GM23338 (cell line): ENCODE data around the gene PGRMC2. TPM values are rescaled to one million over a fixed set of nuclear protein-coding genes. Genes with fewer than 3 reads are reported as not detected.

Experiments used
- ATAC-seq: fragments of 200-7000 bp; cut with Tn5 transposase; 3 replicates; pipeline ENCODE4 v1.9.1; 2020
- DNase-seq: peaks from one replicate; pipeline ENCODE4 v3.0.0-alpha.2; 2015; ENCODE audit warnings: low spot score
- H2AFZ ChIP-seq: fragments of 200-600 bp; sonication (generic); 2 replicates; pipeline ENCODE4 v1.8.0; 2016; ENCODE audit warnings: antibody characterized with exemption, mild to moderate bottlenecking, moderate library complexity
- H3F3A ChIP-seq: fragments of 200-600 bp; sonication (generic); replicated peaks from 2 replicates; pipeline ENCODE4 v1.8.0; 2017; ENCODE audit warnings: antibody characterized with exemption, mixed run types, low read depth
- H3K27ac ChIP-seq: fragments of 200-600 bp; sonication (generic); 2 replicates; pipeline ENCODE4 v1.6.1; 2016; ENCODE audit warnings: low read depth
- H3K27me3 ChIP-seq: fragments of 200-600 bp; sonication (generic); 2 replicates; pipeline ENCODE4 v1.8.0; 2016; ENCODE audit warnings: mild to moderate bottlenecking, mixed run types, moderate library complexity; ENCODE audit not compliant: insufficient read depth
- H3K36me3 ChIP-seq: fragments of 200-600 bp; sonication (generic); 2 replicates; pipeline ENCODE4 v1.8.0; 2016; ENCODE audit warnings: mild to moderate bottlenecking; ENCODE audit not compliant: insufficient read depth
- H3K4me1 ChIP-seq: fragments of 200-600 bp; sonication (generic); 2 replicates; pipeline ENCODE4 v1.8.0; 2016; ENCODE audit warnings: mild to moderate bottlenecking, moderate library complexity; ENCODE audit not compliant: insufficient read depth
- H3K4me2 ChIP-seq: fragments of 200-600 bp; sonication (generic); 2 replicates; pipeline ENCODE4 v1.7.1; 2017; ENCODE audit warnings: mixed run types
- H3K4me3 ChIP-seq: fragments of 200-600 bp; sonication (generic); 2 replicates; pipeline ENCODE4 v1.6.1; 2016; ENCODE audit warnings: mixed run types
- H3K79me2 ChIP-seq: fragments of 200-600 bp; sonication (generic); replicated peaks from 2 replicates; pipeline ENCODE4 v1.8.0; 2017; ENCODE audit warnings: mild to moderate bottlenecking; ENCODE audit not compliant: insufficient read depth
- H3K9me2 ChIP-seq: fragments of 200-600 bp; sonication (generic); 2 replicates; pipeline ENCODE4 v1.8.0; 2017; ENCODE audit not compliant: insufficient read depth
- H4K20me1 ChIP-seq: fragments of 200-600 bp; sonication (generic); replicated peaks from 2 replicates; pipeline ENCODE4 v1.8.0; 2017; ENCODE audit warnings: mild to moderate bottlenecking; ENCODE audit not compliant: insufficient read depth
- H3K27ac Mint-ChIP-seq: 2 replicates; pipeline ENCODE4 v1.8.0; 2020; ENCODE audit warnings: inconsistent platforms, mild to moderate bottlenecking, moderate library complexity, mixed read lengths
- H3K27me3 Mint-ChIP-seq: 3 replicates; pipeline ENCODE4 v1.8.0; 2022; ENCODE audit warnings: low read depth, mild to moderate bottlenecking, moderate library complexity, mixed read lengths, inconsistent platforms; ENCODE audit not compliant: insufficient read depth, poor library complexity
- H3K36me3 Mint-ChIP-seq: 3 replicates; pipeline ENCODE4 v1.8.0; 2021; ENCODE audit warnings: low read depth, mild to moderate bottlenecking, inconsistent platforms, moderate library complexity, mixed read lengths
- H3K4me1 Mint-ChIP-seq: 3 replicates; pipeline ENCODE4 v1.8.0; 2020; ENCODE audit warnings: mild to moderate bottlenecking, inconsistent platforms, mixed read lengths
- H3K4me3 Mint-ChIP-seq: 3 replicates; pipeline ENCODE4 v1.8.0; 2021; ENCODE audit warnings: moderate library complexity, mild to moderate bottlenecking, inconsistent platforms, mixed read lengths
- H3K9me3 Mint-ChIP-seq: 3 replicates; pipeline ENCODE4 v1.8.0; 2020; ENCODE audit warnings: moderate library complexity, mild to moderate bottlenecking, inconsistent platforms, mixed read lengths
- NANOG ChIP-seq: IDR thresholded peaks from 2 replicates; pipeline ENCODE4 v1.6.1; 2016; ENCODE audit warnings: antibody characterized with exemption, borderline replicate concordance
- ZNF331 ChIP-seq: fragments of 250-450 bp; sonication (Bioruptor Pico); IDR thresholded peaks from 2 replicates; pipeline ENCODE4 v1.5.0; 2020; ENCODE audit warnings: low read depth, mild to moderate bottlenecking, moderate library complexity
- polyA plus RNA-seq: library from polyadenylated mRNA; unstranded; fragments of >200 nt; fragmentation: Nextera tagmentation; extraction: Ambion mirVana; gene quantifications from 2 replicates; pipeline ENCODE4 v1.2.1, GENCODE V29; 2016
- total RNA-seq: library from RNA; depleted of rRNA; stranded (reverse); fragments of >200 nt; shearing (Covaris generic); gene quantifications from 2 replicates; pipeline ENCODE4 v1.2.3, GENCODE V29; 2014
- TF ChIP-seq, protein P1 (sequence below): IDR thresholded peaks from one replicate; pipeline ENCODE4 v1.6.1; 2018; ENCODE audit warnings: antibody characterized with exemption; ENCODE audit not compliant: unreplicated experiment
- TF ChIP-seq, protein P2 (sequence below), 2 experiments: fragments of 200-600 bp in 1 of 2; sonication (generic) in 1 of 2; conservative IDR thresholded peaks; 2 replicates each; pipeline versions ENCODE4 v1.5.1 to v1.6.1; 2016 to 2017; ENCODE audit warnings: antibody characterized with exemption in 2 of 2, low read depth in 2 of 2, mild to moderate bottlenecking in 2 of 2, moderate library complexity in 1 of 2
- TF ChIP-seq, protein P3 (sequence below): fragments of 250-450 bp; sonication (Bioruptor Pico); IDR thresholded peaks from 2 replicates; pipeline ENCODE4 v1.5.0; 2020; ENCODE audit warnings: mild to moderate bottlenecking, moderate library complexity

The PGRMC2 gene
- total and polyA plus RNA-seq, 2 experiments from 2014 or later = 40.2 to 61.9 TPM

DNA sequence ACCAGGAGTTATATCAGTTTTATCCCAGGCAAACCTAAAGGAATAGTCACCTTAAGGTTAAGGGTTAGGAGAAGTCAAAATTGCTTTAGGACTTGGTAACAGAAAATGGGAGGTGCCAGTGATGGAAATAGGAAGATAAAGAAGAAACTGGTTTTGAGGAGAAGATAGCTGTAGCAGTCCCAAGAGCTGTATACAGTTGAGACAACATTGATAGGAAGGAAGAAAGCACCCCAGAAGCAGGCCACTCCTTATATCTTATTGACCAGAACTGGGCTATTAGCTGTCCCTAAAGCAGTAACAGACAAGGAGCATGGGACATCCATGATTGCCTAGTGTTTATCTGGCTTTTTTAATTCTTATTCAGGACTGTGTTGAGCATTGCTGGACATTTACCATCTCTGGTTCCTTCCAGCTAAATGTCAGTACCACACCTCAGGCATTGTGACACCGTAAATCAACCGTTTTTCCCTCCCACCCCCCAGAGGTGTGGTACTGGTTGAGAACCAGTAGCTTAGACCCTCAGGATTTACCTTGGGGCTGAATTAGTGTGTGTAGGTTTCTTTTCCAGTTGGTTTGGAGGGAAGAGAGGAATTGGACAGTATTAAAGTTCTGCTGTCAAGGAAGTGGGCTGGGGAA, 2.0 kb upstream of the PGRMC2 start (continued):
- TF ChIP-seq, protein P1, sequence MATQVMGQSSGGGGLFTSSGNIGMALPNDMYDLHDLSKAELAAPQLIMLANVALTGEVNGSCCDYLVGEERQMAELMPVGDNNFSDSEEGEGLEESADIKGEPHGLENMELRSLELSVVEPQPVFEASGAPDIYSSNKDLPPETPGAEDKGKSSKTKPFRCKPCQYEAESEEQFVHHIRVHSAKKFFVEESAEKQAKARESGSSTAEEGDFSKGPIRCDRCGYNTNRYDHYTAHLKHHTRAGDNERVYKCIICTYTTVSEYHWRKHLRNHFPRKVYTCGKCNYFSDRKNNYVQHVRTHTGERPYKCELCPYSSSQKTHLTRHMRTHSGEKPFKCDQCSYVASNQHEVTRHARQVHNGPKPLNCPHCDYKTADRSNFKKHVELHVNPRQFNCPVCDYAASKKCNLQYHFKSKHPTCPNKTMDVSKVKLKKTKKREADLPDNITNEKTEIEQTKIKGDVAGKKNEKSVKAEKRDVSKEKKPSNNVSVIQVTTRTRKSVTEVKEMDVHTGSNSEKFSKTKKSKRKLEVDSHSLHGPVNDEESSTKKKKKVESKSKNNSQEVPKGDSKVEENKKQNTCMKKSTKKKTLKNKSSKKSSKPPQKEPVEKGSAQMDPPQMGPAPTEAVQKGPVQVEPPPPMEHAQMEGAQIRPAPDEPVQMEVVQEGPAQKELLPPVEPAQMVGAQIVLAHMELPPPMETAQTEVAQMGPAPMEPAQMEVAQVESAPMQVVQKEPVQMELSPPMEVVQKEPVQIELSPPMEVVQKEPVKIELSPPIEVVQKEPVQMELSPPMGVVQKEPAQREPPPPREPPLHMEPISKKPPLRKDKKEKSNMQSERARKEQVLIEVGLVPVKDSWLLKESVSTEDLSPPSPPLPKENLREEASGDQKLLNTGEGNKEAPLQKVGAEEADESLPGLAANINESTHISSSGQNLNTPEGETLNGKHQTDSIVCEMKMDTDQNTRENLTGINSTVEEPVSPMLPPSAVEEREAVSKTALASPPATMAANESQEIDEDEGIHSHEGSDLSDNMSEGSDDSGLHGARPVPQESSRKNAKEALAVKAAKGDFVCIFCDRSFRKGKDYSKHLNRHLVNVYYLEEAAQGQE = no peak
- TF ChIP-seq NANOG = no peak
- TF ChIP-seq, protein P2, sequence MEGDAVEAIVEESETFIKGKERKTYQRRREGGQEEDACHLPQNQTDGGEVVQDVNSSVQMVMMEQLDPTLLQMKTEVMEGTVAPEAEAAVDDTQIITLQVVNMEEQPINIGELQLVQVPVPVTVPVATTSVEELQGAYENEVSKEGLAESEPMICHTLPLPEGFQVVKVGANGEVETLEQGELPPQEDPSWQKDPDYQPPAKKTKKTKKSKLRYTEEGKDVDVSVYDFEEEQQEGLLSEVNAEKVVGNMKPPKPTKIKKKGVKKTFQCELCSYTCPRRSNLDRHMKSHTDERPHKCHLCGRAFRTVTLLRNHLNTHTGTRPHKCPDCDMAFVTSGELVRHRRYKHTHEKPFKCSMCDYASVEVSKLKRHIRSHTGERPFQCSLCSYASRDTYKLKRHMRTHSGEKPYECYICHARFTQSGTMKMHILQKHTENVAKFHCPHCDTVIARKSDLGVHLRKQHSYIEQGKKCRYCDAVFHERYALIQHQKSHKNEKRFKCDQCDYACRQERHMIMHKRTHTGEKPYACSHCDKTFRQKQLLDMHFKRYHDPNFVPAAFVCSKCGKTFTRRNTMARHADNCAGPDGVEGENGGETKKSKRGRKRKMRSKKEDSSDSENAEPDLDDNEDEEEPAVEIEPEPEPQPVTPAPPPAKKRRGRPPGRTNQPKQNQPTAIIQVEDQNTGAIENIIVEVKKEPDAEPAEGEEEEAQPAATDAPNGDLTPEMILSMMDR (conservative IDR thresholded peaks at IDR 0.05; ENCODE audit: low read depth in 2 of 2) = no peak

DNA sequence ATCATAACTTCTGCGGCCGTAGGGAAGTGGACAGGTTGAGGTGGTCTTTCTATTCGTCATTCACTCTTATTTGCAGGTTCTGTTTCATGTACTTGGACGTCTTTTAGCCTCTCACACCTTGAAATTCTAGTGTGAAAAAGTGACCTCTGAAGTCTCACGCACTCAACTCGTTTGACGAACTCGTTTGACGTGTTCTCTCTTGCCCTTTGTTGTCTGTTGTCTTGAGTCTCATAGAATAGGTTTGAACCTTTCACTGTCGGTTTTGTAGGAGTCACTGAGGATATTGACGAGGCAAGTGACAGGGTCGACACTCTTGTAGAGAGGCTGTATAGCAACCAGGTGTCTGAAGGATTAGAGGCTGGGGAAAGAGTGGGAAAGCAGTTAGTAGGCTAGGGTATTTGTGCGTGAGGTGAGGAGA, 1.1 kb upstream of the PGRMC2 start:
- peaks cover 19% of the 10 kb centered on the region for H3K36me3 Mint-ChIP-seq
- no peak; the same call in 2 of the 3 replicates for ATAC-seq
- TF ChIP-seq, protein P1 = no peak
- TF ChIP-seq ZNF331 (CRISPR knock-in tag) = no peak
- TF ChIP-seq, protein P3, sequence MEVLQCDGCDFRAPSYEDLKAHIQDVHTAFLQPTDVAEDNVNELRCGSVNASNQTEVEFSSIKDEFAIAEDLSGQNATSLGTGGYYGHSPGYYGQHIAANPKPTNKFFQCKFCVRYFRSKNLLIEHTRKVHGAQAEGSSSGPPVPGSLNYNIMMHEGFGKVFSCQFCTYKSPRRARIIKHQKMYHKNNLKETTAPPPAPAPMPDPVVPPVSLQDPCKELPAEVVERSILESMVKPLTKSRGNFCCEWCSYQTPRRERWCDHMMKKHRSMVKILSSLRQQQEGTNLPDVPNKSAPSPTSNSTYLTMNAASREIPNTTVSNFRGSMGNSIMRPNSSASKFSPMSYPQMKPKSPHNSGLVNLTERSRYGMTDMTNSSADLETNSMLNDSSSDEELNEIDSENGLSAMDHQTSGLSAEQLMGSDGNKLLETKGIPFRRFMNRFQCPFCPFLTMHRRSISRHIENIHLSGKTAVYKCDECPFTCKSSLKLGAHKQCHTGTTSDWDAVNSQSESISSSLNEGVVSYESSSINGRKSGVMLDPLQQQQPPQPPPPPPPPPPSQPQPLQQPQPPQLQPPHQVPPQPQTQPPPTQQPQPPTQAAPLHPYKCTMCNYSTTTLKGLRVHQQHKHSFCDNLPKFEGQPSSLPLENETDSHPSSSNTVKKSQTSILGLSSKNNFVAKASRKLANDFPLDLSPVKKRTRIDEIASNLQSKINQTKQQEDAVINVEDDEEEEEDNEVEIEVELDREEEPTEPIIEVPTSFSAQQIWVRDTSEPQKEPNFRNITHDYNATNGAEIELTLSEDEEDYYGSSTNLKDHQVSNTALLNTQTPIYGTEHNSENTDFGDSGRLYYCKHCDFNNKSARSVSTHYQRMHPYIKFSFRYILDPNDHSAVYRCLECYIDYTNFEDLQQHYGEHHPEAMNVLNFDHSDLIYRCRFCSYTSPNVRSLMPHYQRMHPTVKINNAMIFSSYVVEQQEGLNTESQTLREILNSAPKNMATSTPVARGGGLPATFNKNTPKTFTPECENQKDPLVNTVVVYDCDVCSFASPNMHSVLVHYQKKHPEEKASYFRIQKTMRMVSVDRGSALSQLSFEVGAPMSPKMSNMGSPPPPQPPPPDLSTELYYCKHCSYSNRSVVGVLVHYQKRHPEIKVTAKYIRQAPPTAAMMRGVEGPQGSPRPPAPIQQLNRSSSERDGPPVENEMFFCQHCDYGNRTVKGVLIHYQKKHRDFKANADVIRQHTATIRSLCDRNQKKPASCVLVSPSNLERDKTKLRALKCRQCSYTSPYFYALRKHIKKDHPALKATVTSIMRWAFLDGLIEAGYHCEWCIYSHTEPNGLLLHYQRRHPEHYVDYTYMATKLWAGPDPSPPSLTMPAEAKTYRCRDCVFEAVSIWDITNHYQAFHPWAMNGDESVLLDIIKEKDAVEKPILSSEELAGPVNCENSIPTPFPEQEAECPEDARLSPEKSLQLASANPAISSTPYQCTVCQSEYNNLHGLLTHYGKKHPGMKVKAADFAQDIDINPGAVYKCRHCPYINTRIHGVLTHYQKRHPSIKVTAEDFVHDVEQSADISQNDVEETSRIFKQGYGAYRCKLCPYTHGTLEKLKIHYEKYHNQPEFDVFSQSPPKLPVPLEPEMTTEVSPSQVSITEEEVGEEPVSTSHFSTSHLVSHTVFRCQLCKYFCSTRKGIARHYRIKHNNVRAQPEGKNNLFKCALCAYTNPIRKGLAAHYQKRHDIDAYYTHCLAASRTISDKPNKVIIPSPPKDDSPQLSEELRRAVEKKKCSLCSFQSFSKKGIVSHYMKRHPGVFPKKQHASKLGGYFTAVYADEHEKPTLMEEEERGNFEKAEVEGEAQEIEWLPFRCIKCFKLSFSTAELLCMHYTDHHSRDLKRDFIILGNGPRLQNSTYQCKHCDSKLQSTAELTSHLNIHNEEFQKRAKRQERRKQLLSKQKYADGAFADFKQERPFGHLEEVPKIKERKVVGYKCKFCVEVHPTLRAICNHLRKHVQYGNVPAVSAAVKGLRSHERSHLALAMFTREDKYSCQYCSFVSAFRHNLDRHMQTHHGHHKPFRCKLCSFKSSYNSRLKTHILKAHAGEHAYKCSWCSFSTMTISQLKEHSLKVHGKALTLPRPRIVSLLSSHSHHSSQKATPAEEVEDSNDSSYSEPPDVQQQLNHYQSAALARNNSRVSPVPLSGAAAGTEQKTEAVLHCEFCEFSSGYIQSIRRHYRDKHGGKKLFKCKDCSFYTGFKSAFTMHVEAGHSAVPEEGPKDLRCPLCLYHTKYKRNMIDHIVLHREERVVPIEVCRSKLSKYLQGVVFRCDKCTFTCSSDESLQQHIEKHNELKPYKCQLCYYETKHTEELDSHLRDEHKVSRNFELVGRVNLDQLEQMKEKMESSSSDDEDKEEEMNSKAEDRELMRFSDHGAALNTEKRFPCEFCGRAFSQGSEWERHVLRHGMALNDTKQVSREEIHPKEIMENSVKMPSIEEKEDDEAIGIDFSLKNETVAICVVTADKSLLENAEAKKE (CRISPR knock-in tag) = no peak

More for the DNA sequence above, 1.1 kb upstream of the PGRMC2 start:
- Histone ChIP-seq H3F3A (peaks cover 6% of the 10 kb centered on the region; the same call in 1 of the 2 replicates), H3K27ac (peak overlapping the region; percentile 95), H3K4me2 (peak overlapping the region; percentile 82), H3K36me3 (no peaks in the 10 kb centered on the region), H4K20me1 (peaks cover 9% of the 10 kb centered on the region; the same call in 1 of the 2 replicates), H3K4me1 (peaks cover 13% of the 10 kb centered on the region), H3K27me3 (no peaks in the 10 kb centered on the region), H3K4me3 (peak overlapping the region; percentile 95), H3K9me2 (no peaks in the 10 kb centered on the region), H2AFZ (peak overlapping the region; percentile 67; the same call in 1 of the 2 replicates), H3K79me2 (peaks cover 34% of the 10 kb centered on the region)
- H3K27me3 Mint-ChIP-seq = peaks cover 4% of the 10 kb centered on the region
- H3K27ac Mint-ChIP-seq = peak overlapping the region; percentile 93
- H3K9me3 Mint-ChIP-seq = no peaks in the 10 kb centered on the region
- peak; percentile 64 for DNase-seq
- H3K4me3 Mint-ChIP-seq = peak overlapping the region; percentile 80
- peaks cover 36% of the 10 kb centered on the region; the same call in 2 of the 3 replicates for H3K4me1 Mint-ChIP-seq
